ENCODE measurements around the gene RPS6KA2.

DNA sequence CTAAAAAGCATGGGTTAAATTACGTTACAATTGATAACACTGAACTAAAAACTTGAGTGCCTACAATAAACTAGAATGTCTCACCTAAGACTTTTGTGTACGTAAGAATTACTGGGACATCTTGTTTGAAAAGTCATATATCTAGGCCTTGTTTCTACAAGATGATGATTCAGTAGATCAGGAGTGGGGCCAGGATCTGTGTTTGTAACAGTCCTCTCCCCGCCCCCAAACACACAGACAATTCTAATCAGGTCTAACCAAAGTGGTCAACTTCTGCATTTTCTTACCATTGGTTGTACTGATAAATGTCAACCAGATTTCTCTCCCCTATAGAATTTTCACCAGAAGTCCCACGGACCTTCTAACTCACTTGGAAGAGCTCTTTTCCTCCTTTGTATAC is 97.5 kb downstream of the RPS6KA2 start:
- TF ChIP-seq, protein P1, sequence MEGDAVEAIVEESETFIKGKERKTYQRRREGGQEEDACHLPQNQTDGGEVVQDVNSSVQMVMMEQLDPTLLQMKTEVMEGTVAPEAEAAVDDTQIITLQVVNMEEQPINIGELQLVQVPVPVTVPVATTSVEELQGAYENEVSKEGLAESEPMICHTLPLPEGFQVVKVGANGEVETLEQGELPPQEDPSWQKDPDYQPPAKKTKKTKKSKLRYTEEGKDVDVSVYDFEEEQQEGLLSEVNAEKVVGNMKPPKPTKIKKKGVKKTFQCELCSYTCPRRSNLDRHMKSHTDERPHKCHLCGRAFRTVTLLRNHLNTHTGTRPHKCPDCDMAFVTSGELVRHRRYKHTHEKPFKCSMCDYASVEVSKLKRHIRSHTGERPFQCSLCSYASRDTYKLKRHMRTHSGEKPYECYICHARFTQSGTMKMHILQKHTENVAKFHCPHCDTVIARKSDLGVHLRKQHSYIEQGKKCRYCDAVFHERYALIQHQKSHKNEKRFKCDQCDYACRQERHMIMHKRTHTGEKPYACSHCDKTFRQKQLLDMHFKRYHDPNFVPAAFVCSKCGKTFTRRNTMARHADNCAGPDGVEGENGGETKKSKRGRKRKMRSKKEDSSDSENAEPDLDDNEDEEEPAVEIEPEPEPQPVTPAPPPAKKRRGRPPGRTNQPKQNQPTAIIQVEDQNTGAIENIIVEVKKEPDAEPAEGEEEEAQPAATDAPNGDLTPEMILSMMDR (IDR thresholded peaks at IDR 0.05), result no peak
- no peak for TF ChIP-seq POLR2A (IDR thresholded peaks at IDR 0.05)
